ENCODE data around the gene UNC5B.

Gene UNC5B

GRCh38 chr10:71336632-71337031, 124.3 kb downstream of the UNC5B start:
- H3K36me3 ChIP-seq (ENCODE audit: low read depth), result no peaks in the 10 kb centered on the region
- ATAC-seq (ENCODE audit: low read depth), result no peak
- H3K4me3 ChIP-seq (ENCODE audit: severe bottlenecking), result no peak overlapping the region
- no peaks in the 10 kb centered on the region for H3K9me3 ChIP-seq (ENCODE audit: severe bottlenecking)
- TF ChIP-seq CTCF (IDR thresholded peaks at IDR 0.05; ENCODE audit: poor library complexity, severe bottlenecking), result no peak
- peaks cover 16% of the 10 kb centered on the region for H3K4me1 ChIP-seq (ENCODE audit: insufficient read depth, poor library complexity, severe bottlenecking)
- DNase-seq (ENCODE audit: low spot score), result no peak
- no peak overlapping the region for H3K27ac ChIP-seq (ENCODE audit: poor library complexity, severe bottlenecking)
- H3K27me3 ChIP-seq (ENCODE audit: insufficient read depth, poor library complexity, severe bottlenecking), result no peaks in the 10 kb centered on the region

GRCh38 chr10:71337219-71337701, 124.9 kb downstream of the UNC5B start:
- Histone ChIP-seq H3K4me3 (ENCODE audit: severe bottlenecking) (no peak overlapping the region), H3K9me3 (ENCODE audit: severe bottlenecking) (no peaks in the 10 kb centered on the region), H3K27ac (ENCODE audit: poor library complexity, severe bottlenecking) (no peak overlapping the region), H3K27me3 (ENCODE audit: insufficient read depth, poor library complexity, severe bottlenecking) (no peaks in the 10 kb centered on the region), H3K4me1 (ENCODE audit: insufficient read depth, poor library complexity, severe bottlenecking) (peaks cover 16% of the 10 kb centered on the region), H3K36me3 (ENCODE audit: low read depth) (no peaks in the 10 kb centered on the region)
- DNase-seq (ENCODE audit: low spot score) (no peak), ATAC-seq (ENCODE audit: low read depth) (no peak)
- TF ChIP-seq CTCF (IDR thresholded peaks at IDR 0.05; ENCODE audit: poor library complexity, severe bottlenecking), result no peak

GRCh38 chr10:71338728-71339495, 126.5 kb downstream of the UNC5B start:
- Histone ChIP-seq H3K9me3 (ENCODE audit: severe bottlenecking) (no peaks in the 10 kb centered on the region), H3K4me1 (ENCODE audit: insufficient read depth, poor library complexity, severe bottlenecking) (peaks cover 16% of the 10 kb centered on the region), H3K27me3 (ENCODE audit: insufficient read depth, poor library complexity, severe bottlenecking) (no peaks in the 10 kb centered on the region), H3K4me3 (ENCODE audit: severe bottlenecking) (no peak overlapping the region), H3K27ac (ENCODE audit: poor library complexity, severe bottlenecking) (peak overlapping the region; percentile 8), H3K36me3 (ENCODE audit: low read depth) (no peaks in the 10 kb centered on the region)
- no peak for DNase-seq (ENCODE audit: low spot score)
- no peak for ATAC-seq (ENCODE audit: low read depth)
- no peak for TF ChIP-seq CTCF (IDR thresholded peaks at IDR 0.05; ENCODE audit: poor library complexity, severe bottlenecking)

GRCh38 chr10:71339796-71340589, 127.6 kb downstream of the UNC5B start:
- Histone ChIP-seq H3K27me3 (ENCODE audit: insufficient read depth, poor library complexity, severe bottlenecking) (no peaks in the 10 kb centered on the region), H3K9me3 (ENCODE audit: severe bottlenecking) (no peaks in the 10 kb centered on the region), H3K4me3 (ENCODE audit: severe bottlenecking) (no peak overlapping the region), H3K36me3 (ENCODE audit: low read depth) (no peaks in the 10 kb centered on the region), H3K4me1 (ENCODE audit: insufficient read depth, poor library complexity, severe bottlenecking) (peaks cover 16% of the 10 kb centered on the region), H3K27ac (ENCODE audit: poor library complexity, severe bottlenecking) (peak overlapping the region; percentile 8)
- no peak for TF ChIP-seq CTCF (IDR thresholded peaks at IDR 0.05; ENCODE audit: poor library complexity, severe bottlenecking)
- peak; percentile 93 for ATAC-seq (ENCODE audit: low read depth)
- peak; percentile 82 for DNase-seq (ENCODE audit: low spot score)

Measured in RWPE2 (cell line).